ENCODE results near the gene ACP7.

The ACP7 gene, protein sequence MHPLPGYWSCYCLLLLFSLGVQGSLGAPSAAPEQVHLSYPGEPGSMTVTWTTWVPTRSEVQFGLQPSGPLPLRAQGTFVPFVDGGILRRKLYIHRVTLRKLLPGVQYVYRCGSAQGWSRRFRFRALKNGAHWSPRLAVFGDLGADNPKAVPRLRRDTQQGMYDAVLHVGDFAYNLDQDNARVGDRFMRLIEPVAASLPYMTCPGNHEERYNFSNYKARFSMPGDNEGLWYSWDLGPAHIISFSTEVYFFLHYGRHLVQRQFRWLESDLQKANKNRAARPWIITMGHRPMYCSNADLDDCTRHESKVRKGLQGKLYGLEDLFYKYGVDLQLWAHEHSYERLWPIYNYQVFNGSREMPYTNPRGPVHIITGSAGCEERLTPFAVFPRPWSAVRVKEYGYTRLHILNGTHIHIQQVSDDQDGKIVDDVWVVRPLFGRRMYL

DNA sequence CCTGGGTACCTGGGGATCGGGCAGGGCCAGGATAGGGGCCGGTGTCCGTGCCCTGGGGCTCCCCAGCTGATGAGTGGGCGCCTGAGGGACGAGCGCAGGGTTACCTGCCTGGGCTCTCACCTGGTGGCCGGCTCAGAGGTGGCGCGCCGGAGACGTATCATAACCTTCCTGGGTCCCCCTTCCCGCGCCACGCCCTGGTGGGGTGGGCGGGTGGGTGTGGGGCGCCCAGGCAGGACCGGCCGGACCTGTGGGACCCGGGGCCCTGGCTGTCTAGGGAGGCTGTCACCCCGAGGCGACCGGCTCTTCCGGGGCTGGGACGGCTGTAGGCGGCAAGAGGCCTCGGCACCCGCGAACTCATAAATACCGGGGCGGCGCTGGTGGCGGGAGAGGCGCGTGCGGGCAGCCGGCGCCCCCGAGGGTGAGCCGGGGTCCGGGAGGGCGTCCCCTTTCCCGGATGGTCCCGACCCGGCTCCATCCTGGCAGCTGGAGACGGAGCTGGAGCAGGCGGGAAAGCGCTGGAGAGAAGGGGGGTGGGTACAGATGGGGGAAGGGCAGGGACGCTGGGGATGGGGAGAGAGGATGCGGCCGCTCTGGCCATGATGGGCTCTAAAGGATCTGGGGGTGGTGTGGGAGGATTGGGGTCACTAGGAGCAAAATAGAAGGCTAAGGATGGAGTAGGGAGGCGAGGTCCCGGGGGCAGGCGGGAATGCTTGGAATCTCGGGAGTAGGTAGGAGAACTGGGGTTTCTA, at the start of gene ACP7:
ACP7 (plus strand) TSS at position 386 of the 749 bp plus-strand sequence. CDS start 902 bp downstream, outside the sequence.
- H3K27me3 Mint-ChIP-seq = peaks cover 42% of the 10 kb centered on the region
- H3K9me3 Mint-ChIP-seq = no peaks in the 10 kb centered on the region
- H3K4me3 Mint-ChIP-seq = peak within 1 kb of the TSS; percentile 69
- no peaks in the 10 kb centered on the region for H3K36me3 Mint-ChIP-seq (ENCODE audit: low read depth)
- H3K4me1 Mint-ChIP-seq (ENCODE audit: low read depth) = peaks cover 16% of the 10 kb centered on the region
- DNase-seq = peak; percentile 52
- no peak within 1 kb of the TSS for H3K27ac Mint-ChIP-seq

DNA sequence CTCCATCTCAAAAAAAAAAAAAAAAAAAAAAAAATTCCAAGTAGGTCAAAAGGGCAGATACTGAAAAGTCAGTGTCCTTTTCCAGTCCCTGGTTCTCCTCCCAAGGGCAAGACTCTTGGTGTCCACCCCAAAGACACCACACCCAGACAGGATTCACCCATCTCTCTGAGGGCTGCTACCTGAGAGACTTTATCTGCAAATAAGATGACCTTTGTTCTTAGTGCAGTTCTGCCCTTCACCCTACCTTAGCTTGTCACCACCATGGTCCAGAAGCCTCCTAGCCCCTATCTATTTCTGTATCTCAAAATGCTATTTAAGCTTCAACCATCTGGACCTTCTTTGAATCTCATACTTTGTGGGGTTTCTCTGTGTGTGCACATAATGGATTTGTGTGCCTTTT, 47.6 kb upstream of the ACP7 start:
- Mint-ChIP-seq H3K27ac (no peak overlapping the region), H3K36me3 (ENCODE audit: low read depth) (no peaks in the 10 kb centered on the region), H3K4me1 (ENCODE audit: low read depth) (peaks cover 4% of the 10 kb centered on the region), H3K27me3 (peaks cover 28% of the 10 kb centered on the region), H3K9me3 (peaks cover 3% of the 10 kb centered on the region), H3K4me3 (no peak overlapping the region)
- DNase-seq = no peak

DNA sequence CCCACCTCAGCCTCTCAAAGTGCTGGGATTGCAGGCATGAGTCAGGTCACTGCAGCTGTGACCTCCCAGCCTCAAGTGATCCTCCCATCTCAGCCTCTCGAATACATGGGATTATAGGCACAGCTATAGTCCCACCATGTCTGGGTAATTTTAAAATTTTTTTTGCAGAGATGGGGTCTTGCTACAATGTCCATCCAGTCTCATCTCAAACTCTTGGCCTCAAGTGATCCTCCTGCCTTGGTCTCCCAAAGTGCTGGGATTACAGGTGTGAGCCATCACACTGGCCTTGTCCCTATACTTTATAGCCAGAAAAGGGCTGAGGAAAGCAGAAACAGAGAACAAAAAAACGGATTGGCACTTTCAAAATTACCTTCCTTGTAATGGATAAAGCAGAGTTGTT, 47.0 kb upstream of the ACP7 start:
- no peak overlapping the region for H3K4me3 Mint-ChIP-seq
- H3K27ac Mint-ChIP-seq = no peak overlapping the region
- peaks cover 4% of the 10 kb centered on the region for H3K4me1 Mint-ChIP-seq (ENCODE audit: low read depth)
- H3K36me3 Mint-ChIP-seq (ENCODE audit: low read depth) = no peaks in the 10 kb centered on the region
- H3K27me3 Mint-ChIP-seq = peaks cover 26% of the 10 kb centered on the region
- H3K9me3 Mint-ChIP-seq = peaks cover 3% of the 10 kb centered on the region
- no peak for DNase-seq

DNA sequence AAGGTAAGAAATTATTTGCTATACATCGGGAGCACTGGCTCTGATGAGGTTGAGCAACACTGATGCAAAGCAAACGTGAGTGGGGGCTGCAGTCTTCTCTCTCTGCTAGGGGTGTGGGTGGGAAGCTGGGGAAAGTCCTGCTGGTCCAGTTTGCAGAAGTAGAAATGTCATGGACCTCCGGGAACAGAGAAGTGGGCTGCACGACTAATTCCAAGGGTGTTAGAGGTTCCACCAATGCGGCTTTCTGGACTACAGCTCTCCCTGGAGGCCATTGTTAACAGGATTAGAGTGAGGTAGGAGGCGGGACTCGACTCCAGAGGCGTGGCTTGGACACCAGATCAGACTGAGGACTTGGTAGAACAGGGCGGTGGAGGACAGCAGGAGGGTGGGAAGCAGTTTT, 46.1 kb upstream of the ACP7 start:
- peaks cover 3% of the 10 kb centered on the region for H3K9me3 Mint-ChIP-seq
- peaks cover 17% of the 10 kb centered on the region for H3K27me3 Mint-ChIP-seq
- H3K27ac Mint-ChIP-seq = no peak overlapping the region
- H3K4me1 Mint-ChIP-seq (ENCODE audit: low read depth) = no peaks in the 10 kb centered on the region
- DNase-seq = no peak
- no peaks in the 10 kb centered on the region for H3K36me3 Mint-ChIP-seq (ENCODE audit: low read depth)
- H3K4me3 Mint-ChIP-seq = no peak overlapping the region

DNA sequence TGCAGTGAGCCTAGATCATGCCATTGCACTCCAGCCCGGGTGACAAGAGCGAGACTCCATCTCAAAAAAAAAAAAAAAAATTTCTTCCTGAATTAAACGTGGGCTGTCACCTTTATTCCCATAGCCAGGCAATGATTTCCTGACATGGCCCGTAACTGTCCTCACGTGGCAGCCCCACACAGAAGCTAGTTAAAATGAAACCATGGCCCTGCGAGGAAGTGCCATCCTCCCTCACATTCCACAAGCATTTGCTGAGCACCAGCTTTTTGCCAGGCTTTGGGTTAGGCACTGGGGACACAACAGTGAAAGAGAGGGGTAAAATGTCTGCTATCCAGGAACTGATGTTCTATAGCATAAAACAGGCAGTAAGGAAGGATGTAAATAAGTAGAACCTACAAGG, 38.7 kb upstream of the ACP7 start:
- Mint-ChIP-seq H3K27ac (no peak overlapping the region), H3K36me3 (ENCODE audit: low read depth) (no peaks in the 10 kb centered on the region), H3K9me3 (peaks cover 3% of the 10 kb centered on the region), H3K4me3 (no peak overlapping the region), H3K4me1 (ENCODE audit: low read depth) (no peaks in the 10 kb centered on the region), H3K27me3 (no peaks in the 10 kb centered on the region)
- no peak for DNase-seq

DNA sequence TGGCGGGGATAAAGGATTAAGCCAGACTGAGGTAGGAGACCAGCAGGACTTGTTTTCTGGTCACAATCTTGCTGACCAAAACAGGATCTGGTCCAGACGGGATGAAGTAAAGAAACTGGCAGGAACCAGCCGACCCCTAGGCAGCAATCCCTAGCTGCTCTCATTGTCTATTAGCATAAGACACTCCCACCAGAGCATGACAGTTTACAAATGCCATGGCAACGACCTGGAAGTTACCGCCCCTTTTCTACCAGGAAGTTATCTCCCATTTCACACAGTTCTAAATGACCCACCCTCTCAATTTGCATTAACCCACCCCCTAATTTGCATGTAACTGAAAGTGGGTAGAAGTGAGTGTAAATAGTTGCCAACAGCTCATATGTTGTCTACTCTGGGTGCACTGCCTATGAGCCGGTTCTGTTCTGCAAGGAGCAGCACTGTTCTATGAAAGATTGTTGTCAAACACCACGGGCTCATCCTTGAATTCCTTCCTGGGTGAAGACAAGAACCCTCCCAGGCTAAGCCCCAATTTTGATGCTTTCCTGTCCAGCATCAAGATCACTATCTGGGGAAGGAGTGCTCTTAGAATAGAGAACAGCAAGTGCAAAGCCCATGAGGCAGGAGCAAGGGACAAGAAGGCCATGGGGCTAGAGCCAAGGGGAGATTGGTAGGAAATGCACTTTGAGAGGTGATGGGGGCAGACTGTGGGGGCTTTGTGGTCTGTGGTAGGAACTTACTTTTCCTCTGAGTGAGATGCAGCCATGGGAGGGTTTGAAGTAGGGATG, 37.9 kb upstream of the ACP7 start:
- Mint-ChIP-seq H3K9me3 (no peaks in the 10 kb centered on the region), H3K36me3 (ENCODE audit: low read depth) (no peaks in the 10 kb centered on the region), H3K27ac (no peak overlapping the region), H3K4me1 (ENCODE audit: low read depth) (no peaks in the 10 kb centered on the region), H3K27me3 (no peaks in the 10 kb centered on the region), H3K4me3 (no peak overlapping the region)
- no peak for DNase-seq

DNA sequence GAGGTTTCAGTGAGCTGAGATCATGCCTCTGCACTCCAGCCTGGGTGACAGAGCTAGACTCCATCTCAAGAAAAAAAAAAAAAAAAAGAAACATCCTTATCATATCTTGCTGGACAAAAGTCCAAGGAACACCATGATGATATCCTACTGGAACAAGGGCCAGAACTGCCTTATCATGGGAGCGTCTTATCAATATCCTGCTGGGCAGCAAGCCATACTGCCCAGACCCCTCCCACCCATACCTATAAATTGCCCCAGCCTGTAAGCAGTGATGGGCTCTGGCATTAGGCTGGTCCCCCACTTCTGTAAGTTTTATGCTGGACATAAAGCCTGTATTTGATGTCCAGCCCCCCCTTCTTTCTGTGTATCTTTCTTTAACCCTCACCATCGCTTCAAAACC, 37.1 kb upstream of the ACP7 start:
- Mint-ChIP-seq H3K4me3 (no peak overlapping the region), H3K27ac (no peak overlapping the region), H3K9me3 (no peaks in the 10 kb centered on the region), H3K27me3 (no peaks in the 10 kb centered on the region), H3K4me1 (ENCODE audit: low read depth) (no peaks in the 10 kb centered on the region), H3K36me3 (ENCODE audit: low read depth) (no peaks in the 10 kb centered on the region)
- no peak for DNase-seq

DNA sequence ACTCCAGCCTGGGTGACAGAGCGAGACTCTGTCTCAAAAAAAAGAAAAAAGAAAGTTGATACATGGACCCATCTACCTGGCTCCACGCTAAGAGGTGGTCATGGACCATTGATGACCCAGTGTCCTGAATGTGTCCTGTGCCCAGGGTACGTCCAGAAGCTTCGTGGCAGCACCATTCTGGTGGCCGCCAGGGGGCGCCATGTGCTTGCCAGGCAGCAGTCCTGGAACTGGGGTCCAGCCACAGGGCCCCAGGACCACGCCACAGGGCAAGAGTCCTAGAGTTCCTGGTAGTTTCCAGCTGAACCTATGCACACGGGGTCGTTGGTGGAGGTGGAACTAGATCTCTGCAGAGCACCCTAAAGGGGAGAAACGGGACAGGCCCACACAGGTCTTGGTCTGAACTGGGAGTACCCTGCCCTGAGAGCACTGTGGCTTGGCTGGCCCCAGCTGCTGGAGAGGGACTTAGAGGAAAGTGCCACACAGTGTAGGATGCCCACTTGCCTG, 31.9 kb upstream of the ACP7 start:
- no peaks in the 10 kb centered on the region for H3K9me3 Mint-ChIP-seq
- H3K4me3 Mint-ChIP-seq = no peak overlapping the region
- peaks cover 2% of the 10 kb centered on the region for H3K4me1 Mint-ChIP-seq (ENCODE audit: low read depth)
- no peaks in the 10 kb centered on the region for H3K36me3 Mint-ChIP-seq (ENCODE audit: low read depth)
- H3K27ac Mint-ChIP-seq = no peak overlapping the region
- H3K27me3 Mint-ChIP-seq = no peaks in the 10 kb centered on the region
- peak; percentile 79 for DNase-seq

DNA sequence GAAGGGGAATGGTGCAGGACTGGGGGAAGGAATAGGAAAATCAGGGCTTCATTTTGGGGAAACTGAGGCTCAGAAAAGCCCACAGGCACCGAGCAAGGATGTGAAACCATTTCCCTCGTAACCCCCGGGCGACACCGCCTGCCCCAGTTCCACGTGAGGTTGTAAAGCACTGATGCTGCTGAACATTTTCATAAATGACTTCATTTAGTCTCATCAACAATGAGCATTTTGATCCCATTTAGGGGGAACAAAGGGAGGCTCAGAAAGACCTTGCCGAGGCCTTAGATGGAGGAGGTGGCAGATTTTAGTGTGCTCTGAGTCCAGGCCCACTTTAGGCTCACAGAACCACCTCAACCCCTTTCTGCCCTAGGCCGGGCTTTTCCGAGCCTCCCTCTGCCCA, 31.3 kb upstream of the ACP7 start:
- H3K9me3 Mint-ChIP-seq = no peaks in the 10 kb centered on the region
- H3K4me1 Mint-ChIP-seq (ENCODE audit: low read depth) = peaks cover 2% of the 10 kb centered on the region
- DNase-seq = no peak
- no peaks in the 10 kb centered on the region for H3K27me3 Mint-ChIP-seq
- no peak overlapping the region for H3K27ac Mint-ChIP-seq
- no peaks in the 10 kb centered on the region for H3K36me3 Mint-ChIP-seq (ENCODE audit: low read depth)
- H3K4me3 Mint-ChIP-seq = no peak overlapping the region

DNA sequence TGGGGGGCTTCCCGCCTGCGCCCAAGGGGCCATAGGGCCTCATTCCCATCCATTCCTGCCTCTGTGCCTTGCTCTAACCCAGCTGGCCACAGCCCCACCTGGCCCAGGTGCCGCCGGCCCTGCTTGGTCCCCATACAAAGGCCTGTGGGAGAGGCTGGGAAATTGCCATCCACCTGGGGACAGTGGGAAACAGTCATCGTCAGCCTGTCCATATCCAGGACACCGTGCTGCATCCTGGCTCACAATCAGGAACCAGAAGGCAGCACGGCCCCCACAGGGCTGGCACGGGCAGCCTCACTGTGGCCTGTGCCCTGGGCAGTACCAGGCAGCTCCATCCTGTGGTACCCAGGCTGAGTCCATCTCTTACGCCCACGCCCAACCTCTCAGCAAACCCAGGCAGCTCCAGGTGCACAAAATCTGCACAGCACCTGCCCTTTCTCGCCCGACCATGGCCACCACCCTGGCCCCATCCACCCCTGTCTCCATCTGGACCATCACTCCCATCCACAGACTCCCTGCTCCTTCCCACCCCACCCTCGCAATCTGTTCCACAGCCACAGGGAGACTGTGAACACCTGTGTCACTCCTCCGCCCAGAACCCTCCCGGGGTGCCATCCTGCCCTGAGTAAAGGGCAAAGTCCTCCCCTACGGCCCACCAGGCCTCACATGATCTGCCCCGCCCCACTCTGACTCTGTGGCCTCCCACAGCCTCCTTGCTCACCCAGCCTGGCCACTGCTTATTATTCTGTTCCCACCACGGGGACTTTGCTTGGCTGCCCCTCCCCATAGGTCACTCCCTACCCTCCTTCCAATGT, 30.7 kb upstream of the ACP7 start:
- Mint-ChIP-seq H3K4me1 (ENCODE audit: low read depth) (peaks cover 2% of the 10 kb centered on the region), H3K27ac (no peak overlapping the region), H3K9me3 (no peaks in the 10 kb centered on the region), H3K27me3 (no peaks in the 10 kb centered on the region), H3K4me3 (no peak overlapping the region), H3K36me3 (ENCODE audit: low read depth) (no peaks in the 10 kb centered on the region)
- DNase-seq = no peak

DNA sequence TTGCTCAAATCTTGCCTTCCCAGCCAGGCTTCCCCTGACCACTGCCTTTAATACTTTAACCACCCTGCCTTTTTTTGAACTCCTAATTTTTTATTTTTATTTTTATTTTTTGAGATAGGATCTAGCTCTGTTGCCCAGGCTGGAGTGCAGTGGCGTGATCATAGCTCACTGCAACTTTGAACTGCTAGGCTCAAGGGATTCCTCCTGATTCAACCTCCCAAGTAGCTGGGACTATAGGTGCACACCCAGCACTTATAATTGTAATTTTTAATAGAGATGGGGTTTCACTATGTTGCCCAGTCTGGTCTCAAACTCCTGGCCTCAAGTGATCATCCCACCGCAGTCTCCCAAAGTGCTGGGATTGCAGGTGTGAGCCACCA, 30.1 kb upstream of the ACP7 start:
- Mint-ChIP-seq H3K36me3 (ENCODE audit: low read depth) (no peaks in the 10 kb centered on the region), H3K9me3 (no peaks in the 10 kb centered on the region), H3K27ac (no peak overlapping the region), H3K4me3 (no peak overlapping the region), H3K4me1 (ENCODE audit: low read depth) (peaks cover 2% of the 10 kb centered on the region), H3K27me3 (no peaks in the 10 kb centered on the region)
- DNase-seq = no peak

DNA sequence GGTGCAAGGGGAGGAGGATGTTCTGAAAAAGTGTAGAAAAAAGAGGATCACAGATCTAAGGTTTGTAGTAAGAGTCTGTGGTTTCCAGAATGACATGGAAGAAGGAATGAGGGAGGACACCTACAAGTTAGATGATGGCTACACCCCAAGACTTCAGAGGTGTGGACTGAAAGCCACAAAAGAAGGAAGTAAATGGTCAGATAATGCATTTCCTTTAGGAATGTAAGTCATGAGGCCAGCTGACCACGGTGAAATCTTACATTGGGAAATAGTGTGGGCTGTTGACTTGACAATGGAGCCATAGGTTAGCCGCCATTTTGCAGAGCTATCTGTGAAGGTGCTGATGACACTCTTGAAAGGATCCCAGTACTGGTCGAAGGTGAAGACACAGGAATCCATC, 26.6 kb upstream of the ACP7 start:
- DNase-seq = no peak
- H3K27me3 Mint-ChIP-seq = no peaks in the 10 kb centered on the region
- H3K36me3 Mint-ChIP-seq (ENCODE audit: low read depth) = no peaks in the 10 kb centered on the region
- peaks cover 8% of the 10 kb centered on the region for H3K4me1 Mint-ChIP-seq (ENCODE audit: low read depth)
- no peak overlapping the region for H3K4me3 Mint-ChIP-seq
- no peak overlapping the region for H3K27ac Mint-ChIP-seq
- H3K9me3 Mint-ChIP-seq = no peaks in the 10 kb centered on the region

DNA sequence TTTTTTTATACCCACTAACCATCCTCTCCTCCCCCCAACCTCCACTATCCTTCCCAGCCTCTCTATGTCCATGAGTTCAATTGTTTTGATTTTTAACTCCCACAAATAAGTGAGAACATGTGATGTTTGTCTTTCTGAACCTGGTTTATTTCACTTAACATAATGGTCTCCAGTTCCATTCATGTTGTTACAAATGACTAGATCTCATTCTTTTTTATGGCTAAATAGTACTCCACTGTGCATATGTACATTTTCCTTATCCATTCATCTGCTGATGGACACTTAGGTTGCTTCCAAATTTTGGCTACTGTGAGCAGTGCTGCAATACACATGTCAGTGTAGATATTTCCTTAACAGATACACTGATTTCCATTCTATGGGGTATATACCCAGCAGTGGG, 24.9 kb upstream of the ACP7 start:
- Mint-ChIP-seq H3K27me3 (no peaks in the 10 kb centered on the region), H3K4me3 (no peak overlapping the region), H3K36me3 (ENCODE audit: low read depth) (no peaks in the 10 kb centered on the region), H3K27ac (no peak overlapping the region), H3K9me3 (no peaks in the 10 kb centered on the region), H3K4me1 (ENCODE audit: low read depth) (peaks cover 8% of the 10 kb centered on the region)
- no peak for DNase-seq

DNA sequence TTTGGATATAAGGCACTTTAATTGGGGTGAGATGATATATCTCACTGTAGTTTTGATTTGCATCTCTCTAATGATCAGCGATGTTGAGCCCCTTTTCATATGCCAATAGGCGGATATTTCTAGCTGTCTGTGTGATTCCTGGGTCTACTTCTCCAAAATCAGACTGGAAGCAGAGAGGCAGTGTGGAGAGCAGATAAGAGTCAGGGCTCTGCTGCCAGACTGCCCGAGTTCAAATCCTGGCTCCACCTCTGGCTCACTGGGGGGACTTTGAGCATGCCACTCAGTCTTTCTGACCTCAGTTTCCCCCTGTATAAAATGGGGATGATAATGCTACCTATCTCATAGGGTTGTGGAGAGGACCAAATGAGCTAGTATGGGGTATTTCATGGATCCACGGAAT, 24.0 kb upstream of the ACP7 start:
- no peaks in the 10 kb centered on the region for H3K27me3 Mint-ChIP-seq
- no peaks in the 10 kb centered on the region for H3K9me3 Mint-ChIP-seq
- H3K4me1 Mint-ChIP-seq (ENCODE audit: low read depth) = peaks cover 8% of the 10 kb centered on the region
- no peaks in the 10 kb centered on the region for H3K36me3 Mint-ChIP-seq (ENCODE audit: low read depth)
- no peak overlapping the region for H3K4me3 Mint-ChIP-seq
- no peak for DNase-seq
- H3K27ac Mint-ChIP-seq = no peak overlapping the region

Measured in activated T-cell treated with anti-CD3 and anti-CD28 coated beads, Interleukin-2, amount 50 U/mL, for 24 hours (primary cell).